ENCODE measurements around the gene HOMER3.
"Not testable (repeated sequence)": the region's sequence is repeated elsewhere in the genome, so short reads cannot be mapped to it uniquely, and the experiment has no call there.

The HOMER3 gene

GRCh38 chr19:18952364-18953003 is 11.5 kb upstream of the HOMER3 start:
- not testable (repeated sequence) for DNase-seq

- DNase-seq = no peak
These were observed 10.8 kb upstream of the HOMER3 start for GRCh38 chr19:18951721-18952281.

DNA sequence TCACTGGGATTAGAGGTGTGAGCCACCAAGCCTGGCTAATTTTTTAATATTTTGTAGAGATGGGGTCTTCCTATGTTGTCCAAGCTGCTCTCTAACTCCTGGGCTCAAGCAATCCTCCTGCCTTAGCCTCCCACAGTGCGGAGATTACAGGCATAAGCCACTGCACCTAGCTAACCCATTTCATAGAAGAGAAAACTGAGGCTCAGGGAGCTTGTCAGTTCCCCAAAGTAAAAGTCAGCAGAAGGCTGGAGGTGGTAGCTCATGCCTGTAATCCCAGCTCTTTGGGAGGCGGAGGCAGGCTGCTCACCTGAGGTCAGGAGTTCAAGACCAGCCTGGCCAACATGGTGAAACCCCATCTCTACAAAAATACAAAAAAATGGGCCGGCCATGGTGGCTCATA is 8.8 kb upstream of the HOMER3 start:
- DNase-seq = no peak

GRCh38 chr19:18948976-18949356 is 7.9 kb upstream of the HOMER3 start:
- DNase-seq = no peak

DNA sequence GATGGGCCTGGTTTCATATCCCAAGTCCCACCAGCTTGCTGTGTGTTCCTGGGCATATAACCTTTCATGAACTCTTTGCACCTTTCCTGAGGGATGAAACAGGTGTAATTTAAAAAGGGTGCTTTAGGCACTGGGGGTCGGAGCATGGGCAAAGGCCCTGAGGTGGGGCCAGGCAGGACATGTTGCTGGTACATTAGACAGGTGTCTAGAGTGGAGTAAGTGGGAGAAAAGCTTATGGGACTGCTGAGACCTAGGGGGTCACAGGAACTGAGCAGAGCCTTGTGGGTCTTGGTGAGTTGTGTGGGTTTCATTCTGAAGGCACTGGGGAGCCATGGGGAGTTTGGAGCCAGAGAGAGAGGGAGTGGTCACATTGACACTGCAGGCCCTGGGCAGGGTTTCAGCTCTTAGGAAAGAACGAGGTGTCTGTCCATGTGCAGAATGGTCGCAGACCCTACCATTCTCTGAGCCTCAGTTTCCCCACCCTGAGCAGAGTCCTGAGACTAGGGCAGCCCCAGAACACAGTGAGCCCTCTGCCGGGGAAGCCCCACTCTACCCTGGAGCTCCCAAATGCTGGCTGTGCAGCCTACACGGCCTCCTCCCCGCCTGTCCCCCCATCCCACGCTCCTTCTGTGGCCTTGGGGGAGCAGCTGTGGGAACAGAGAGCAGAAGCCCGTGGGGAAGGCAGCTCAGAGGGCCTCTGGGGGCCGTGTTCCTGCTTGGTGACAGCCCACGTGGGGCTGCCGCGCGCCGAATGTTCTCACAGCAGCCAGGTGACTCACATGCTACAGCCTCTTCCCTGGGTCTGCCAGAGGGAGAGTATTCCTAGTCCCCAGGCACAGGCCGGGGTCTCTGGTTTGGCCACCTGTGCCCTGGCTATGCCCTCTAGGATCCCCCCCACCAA is 7.3 kb upstream of the HOMER3 start:
- no peak for DNase-seq

GRCh38 chr19:18946918-18947317 is 5.9 kb upstream of the HOMER3 start:
- DNase-seq = no peak

DNA sequence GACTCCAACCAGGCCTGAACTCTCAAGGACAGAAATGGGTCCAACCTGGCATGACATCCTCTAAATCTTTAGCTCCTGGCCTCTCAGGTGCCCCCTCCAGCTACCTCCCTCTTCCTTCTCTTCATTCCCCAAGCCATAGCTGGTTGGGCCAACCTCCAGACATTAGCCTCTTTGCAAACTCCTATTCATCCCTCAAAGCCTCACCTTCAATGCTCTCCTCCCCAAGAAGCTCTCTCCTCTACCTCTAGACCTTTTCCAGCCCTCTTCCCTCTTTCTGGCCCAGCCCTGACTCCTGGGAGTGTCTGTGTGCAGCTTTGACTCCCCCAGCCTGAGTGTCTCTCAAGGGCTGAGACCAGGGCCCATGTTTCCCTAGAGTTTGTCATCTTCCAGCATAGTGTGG is 5.3 kb upstream of the HOMER3 start:
- DNase-seq = no peak

DNA sequence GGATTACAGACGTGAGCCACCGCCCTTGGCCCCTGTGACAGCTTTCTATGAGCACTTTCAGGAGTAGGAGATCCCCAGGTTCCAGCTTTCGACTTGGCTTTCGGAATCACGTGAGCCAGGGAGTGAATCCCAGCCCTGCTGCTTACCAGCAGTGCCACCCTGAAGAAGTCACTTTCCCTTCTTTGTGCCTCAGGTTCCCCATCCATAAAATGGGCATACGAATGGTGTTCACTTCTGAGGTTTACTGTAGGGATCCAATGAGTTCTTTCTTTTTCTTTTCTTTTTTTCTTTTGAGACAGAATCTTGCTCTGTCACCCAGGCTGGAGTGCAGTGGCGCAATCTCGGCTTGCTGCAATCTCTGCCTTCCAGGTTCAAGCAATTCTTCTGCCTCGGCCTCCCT is 4.3 kb upstream of the HOMER3 start:
- DNase-seq = no peak

DNA sequence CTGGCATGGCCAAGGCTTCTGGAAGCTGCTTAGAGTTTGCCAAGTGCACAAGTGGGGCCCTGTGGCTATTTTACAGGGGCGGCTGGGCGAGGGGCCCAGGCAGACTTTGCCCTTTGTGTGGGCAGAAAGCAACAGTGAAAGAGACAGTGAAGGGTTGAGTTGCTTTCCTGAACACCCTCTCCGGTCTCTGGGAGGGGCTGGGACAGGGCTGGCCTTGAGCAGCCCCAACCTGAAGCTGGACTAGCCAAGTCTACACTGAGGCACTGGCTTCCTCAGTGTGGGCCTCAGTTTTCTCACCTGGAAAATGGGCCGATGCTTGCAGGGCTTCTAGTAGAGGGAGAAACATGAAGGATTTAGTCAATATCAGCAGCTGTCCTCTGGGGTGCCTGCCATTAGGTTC is 2.4 kb upstream of the HOMER3 start:
- DNase-seq = no peak

- DNase-seq = no peak
These were observed 1.7 kb upstream of the HOMER3 start for GRCh38 chr19:18942692-18943091.

DNA sequence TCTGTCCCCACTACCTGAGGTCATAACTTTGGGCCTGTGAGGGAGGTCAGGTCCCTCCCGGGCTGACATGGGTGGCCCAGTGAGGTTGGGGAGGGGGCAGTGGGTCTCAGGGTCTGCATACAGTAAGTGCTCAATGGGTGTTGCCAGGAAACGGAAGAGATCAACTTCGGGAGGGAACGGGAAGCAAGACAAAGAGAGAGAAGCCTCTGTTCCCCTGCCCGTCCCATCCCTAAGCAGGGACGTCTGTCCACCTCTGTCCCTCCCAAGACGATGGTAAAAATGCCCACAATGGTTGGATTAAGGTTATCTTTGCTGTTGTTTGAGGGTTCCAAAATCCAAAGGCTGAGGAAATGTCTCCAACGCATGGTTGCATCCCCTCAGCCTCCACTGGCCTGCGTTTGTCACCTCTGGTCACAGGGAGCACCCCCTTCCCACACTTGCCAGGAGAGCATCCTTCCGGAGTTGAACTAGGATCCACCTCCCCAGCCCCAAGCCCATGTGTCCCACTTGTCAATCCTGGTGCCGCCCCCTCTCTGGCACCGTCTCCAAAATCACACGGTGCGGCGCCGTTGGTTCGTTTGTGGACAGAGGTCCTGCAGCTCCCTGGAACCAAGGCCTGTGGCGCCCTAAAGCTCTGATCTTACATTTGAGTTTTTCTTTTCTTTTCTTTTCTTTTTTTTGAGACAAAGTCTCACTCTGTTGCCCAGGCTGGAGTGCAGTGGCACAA is 774 bp upstream of the HOMER3 start:
- DNase-seq = no peak

DNA sequence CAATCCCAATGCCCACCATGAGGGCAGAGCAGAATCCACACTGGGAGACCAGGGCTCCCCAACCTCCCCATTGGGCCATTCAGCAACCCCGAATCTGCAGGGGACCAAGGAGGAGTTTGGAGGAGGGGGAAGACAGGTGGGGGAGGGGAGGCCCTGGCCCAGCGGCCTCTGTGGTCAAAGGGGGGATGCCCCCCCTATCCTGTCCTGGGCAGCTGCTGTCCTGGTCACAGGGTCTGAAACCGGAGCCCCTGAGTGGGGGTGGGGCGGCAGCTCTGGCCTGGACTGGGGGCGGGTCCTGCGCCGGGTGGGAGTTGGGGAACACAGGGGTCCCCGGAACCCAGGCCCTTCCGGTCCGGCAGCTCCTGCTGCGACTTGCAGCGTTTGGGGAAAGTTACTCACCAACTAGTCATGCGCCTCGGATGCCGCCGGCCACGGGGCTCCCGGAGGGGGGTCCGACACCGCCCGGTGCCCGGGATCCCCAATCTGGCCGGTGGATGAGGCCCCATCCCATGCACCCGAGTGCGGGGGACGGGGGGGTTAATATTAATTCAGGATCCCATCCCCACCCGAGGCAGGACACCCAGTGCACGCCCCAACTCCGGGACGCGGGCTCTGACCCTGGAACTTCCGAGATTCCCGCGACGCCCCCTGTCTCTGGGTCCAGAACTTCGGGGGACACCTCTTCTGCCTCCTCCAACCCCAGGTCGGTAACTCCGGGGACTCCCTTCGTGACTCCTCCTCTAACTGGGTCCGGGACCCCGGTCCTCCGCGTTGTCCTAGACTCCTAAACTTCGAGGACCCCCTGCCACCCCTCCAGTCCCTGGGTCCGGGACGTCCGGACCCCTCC is 872 bp downstream of the HOMER3 start:
- DNase-seq = no peak

GRCh38 chr19:18939163-18939562 is 1.9 kb downstream of the HOMER3 start:
- no peak for DNase-seq

- no peak for DNase-seq
These were observed 7.7 kb downstream of the HOMER3 start for GRCh38 chr19:18933297-18933696.

DNA sequence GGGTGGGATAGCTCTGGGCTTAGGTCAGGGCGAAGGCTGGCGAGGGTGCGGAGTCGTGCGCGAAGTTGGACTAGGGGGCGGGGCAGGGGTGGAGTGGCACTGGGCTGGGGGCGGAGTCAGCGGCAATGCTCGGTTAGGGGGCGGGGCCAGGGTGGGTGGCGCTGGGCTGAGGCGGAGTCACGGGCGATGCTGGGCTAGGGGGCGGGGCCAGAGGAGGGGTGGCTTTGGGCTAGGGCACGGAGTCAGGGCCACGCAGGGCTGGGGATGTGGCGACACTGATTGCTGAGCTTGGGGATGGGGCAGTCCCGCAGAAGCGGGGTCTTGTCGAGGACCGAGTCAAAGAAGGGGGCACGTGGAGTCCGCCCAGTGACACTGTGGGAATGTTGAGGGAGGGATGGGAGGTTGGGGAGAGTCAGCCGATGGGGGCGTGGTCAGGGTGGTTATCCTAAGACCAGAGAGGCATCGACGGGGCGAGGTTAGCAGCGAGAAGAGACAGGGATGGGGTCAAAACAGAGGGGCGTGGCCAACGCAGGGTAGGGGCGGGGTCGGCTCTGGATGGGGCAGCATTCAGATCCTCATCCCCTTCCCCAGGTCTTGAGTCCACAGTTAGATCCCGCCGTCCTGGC is 8.7 kb downstream of the HOMER3 start:
- peak; percentile 85 for DNase-seq

GRCh38 chr19:18931316-18932162 is 9.5 kb downstream of the HOMER3 start:
- DNase-seq = no peak

DNA sequence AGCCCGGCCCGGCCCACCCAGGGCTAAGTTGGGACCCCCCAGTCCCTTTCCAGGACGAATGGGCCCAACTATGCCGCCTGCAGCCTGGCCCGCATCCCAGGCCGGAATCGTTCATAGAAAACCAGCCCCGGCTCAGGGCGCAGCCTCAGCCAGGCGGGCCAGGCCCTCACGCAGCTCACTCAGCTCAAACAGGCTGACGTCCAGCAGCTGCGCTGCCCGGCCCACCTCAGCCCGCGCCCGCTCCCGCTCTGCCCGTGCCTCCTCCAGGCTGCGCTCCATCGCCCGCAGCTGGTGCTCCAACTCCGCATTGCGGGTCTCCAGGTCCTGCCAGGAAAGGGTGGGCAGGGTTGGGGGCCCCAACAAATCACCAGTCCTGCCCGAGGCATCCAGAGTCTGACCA is 11.7 kb downstream of the HOMER3 start:
- DNase-seq = no peak

GRCh38 chr19:18928018-18928805 is 12.8 kb downstream of the HOMER3 start:
- no peak for DNase-seq

DNA sequence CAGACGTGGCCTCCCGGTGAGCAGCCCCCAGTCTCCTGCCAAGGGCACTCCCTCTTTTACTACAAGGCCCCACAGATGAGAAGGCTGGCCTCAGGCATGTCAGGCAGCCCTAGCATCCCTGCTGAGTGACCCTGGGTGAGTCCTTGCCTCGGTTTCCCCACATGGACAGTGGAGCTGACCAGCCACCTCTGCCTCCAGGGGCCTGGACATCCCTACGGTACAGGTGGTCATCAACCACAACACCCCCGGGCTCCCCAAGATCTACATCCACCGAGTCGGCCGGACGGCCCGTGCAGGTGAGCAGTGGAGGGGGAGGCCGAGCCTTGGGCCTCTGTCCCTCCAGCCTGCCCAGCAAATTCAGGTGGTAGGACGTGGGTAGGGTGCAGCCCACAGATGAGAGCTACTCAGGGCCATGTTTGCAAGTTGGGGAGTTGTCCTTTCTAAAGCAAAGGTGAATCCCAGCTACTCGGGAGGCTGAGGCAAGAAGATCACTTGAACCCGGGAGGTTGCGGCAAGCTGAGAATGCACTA is 16.3 kb downstream of the HOMER3 start:
- no peak for DNase-seq
